Lower leg skin (tissue), 4 donors: ENCODE data around the gene OSM. TPM values are rescaled to one million over a fixed set of nuclear protein-coding genes. Genes with fewer than 3 reads are reported as not detected.

Source experiments
- DNase-seq, 2 donors: peaks; one replicate each; pipeline ENCODE4 v3.0.0-alpha.2; 2019; ENCODE audit warnings: low spot score in 2 of 2
- H3K4me3 ChIP-seq: fragments of 200-600 bp; sonication (generic); 2 replicates; pipeline ENCODE4 v1.5.1; 2017; ENCODE audit warnings: mild to moderate bottlenecking, low read depth; ENCODE audit not compliant: poor library complexity, severe bottlenecking
- POLR2A ChIP-seq, 2 donors: fragments of 450-650 bp; IDR thresholded peaks; one replicate each; pipeline ENCODE4 v1.6.1; 2016 to 2017; ENCODE audit warnings: antibody characterized with exemption in 2 of 2, mild to moderate bottlenecking in 1 of 2, moderate library complexity in 1 of 2
- WGBS, 2 donors: methylation state at CpG; one replicate each; pipeline ENCODE4 v1.1.5; 2018; 5-methylcytosine and 5-hydroxymethylcytosine counted together
- intact Hi-C: fragments of 100-400 bp; cut with DNase I; formaldehyde crosslinking; loops from one replicate; pipeline ENCODE4 v1.15.0; 2023; ENCODE audit warnings: low total_unique reads
- total RNA-seq, 4 donors: library from RNA; depleted of rRNA; stranded (reverse); fragments of >200 nt; gene quantifications; one replicate each; pipeline ENCODE4 v1.1.0, GENCODE V29; 2016
- TF ChIP-seq, protein P1 (sequence below), 3 donors: fragments of 450-650 bp; IDR thresholded peaks; one replicate each; pipeline ENCODE4 v1.5.1; 2016; ENCODE audit warnings: antibody characterized with exemption in 3 of 3, mild to moderate bottlenecking in 3 of 3, moderate library complexity in 2 of 3

Gene OSM
- total RNA-seq, 4 donors from 2014 or later = 0.27 to 0.34 (median 0.29) TPM; not detected in 1

DNA sequence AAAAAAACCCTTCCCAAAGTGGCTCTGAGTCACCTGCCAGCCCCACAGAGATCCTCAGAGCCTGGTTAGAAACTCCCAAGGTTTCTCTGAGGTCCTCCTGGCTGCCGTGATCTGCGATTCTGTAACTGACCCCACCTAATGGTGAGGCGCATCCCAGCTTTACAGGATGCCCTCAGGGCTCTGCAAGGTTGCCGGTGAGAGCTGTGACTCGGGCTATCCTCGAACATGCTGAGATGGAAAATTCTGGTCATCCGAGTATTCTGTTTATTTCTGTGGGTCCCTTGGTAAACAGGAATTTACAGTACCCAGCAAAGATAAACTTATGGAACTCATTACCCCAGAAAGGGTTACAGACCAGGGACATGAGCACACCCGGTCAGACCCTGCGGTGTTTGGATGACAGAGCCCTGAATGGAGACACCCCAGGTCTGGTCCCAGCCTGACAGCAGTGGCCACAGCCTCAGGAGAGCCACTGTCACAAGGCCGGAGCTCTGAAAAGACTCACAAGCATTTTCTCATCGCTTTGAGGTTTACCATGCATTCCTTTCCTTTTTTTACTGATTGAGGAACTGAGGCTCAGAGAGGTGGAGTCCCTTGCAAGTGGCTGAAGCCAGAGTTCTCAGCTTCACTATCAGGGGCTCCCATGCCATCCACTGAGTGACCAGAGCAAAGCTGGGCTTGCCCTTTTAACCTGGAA lies 42.3 kb downstream of the OSM start:
- intact Hi-C loops = no loop called here
- 39 to 66% methylated on average over 10 to 11 of the region's 11 CpGs for WGBS, 2 donors
- TF ChIP-seq, protein P1, sequence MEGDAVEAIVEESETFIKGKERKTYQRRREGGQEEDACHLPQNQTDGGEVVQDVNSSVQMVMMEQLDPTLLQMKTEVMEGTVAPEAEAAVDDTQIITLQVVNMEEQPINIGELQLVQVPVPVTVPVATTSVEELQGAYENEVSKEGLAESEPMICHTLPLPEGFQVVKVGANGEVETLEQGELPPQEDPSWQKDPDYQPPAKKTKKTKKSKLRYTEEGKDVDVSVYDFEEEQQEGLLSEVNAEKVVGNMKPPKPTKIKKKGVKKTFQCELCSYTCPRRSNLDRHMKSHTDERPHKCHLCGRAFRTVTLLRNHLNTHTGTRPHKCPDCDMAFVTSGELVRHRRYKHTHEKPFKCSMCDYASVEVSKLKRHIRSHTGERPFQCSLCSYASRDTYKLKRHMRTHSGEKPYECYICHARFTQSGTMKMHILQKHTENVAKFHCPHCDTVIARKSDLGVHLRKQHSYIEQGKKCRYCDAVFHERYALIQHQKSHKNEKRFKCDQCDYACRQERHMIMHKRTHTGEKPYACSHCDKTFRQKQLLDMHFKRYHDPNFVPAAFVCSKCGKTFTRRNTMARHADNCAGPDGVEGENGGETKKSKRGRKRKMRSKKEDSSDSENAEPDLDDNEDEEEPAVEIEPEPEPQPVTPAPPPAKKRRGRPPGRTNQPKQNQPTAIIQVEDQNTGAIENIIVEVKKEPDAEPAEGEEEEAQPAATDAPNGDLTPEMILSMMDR (IDR thresholded peaks at IDR 0.05) = no peak
- no peak for TF ChIP-seq POLR2A (IDR thresholded peaks at IDR 0.05)
- no peak overlapping the region for H3K4me3 ChIP-seq
- DNase-seq = no peak

DNA sequence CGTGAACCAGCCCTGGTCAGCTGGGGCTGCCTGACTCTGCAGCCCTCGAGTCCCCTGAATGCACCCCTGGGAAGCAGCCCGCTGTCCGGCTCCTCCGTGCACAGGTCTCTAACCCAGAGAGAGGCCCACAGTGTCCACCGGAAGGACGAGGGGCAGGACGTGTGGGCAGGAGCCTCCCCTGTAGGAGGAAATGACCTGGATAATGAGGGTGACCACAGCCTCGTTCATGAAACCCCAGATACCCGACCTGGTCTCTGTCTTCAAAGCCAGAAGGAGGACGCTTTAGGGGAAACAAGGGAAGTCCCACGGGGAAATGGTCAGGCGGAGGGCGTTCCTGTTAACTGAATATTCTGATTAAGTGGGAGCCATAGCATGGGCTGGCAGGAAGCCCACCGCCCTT lies 43.3 kb downstream of the OSM start:
- DNase-seq = no peak
- 72% methylated on average over 14 to 15 of the region's 15 CpGs for WGBS, 2 donors
- H3K4me3 ChIP-seq = no peak overlapping the region
- TF ChIP-seq, protein P1 (IDR thresholded peaks at IDR 0.05) = no peak
- no peak for TF ChIP-seq POLR2A (IDR thresholded peaks at IDR 0.05)
- intact Hi-C loops = no loop called here

DNA sequence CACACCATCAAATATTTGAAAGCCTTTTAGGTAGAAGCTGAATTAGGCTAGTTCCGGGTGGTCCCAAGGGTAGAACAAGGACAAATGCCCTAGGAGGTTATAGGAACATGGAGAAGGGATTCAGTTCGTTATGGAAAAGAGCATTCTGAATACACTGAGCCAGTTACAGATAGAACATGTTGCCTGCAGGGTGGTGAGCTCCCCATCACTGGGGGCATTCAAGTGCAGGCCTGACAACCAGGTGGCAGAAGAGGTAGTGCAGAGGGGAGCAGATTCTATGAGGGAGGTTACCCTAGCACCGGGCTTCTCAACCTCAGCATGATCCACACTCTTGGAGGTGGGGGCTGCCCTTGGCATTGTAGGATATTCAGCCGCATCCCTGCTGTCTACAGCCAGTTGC lies 44.3 kb downstream of the OSM start:
- 78 to 85% methylated on average over 4 of the region's 4 CpGs for WGBS, 2 donors
- intact Hi-C loops = no loop called here
- DNase-seq = no peak

DNA sequence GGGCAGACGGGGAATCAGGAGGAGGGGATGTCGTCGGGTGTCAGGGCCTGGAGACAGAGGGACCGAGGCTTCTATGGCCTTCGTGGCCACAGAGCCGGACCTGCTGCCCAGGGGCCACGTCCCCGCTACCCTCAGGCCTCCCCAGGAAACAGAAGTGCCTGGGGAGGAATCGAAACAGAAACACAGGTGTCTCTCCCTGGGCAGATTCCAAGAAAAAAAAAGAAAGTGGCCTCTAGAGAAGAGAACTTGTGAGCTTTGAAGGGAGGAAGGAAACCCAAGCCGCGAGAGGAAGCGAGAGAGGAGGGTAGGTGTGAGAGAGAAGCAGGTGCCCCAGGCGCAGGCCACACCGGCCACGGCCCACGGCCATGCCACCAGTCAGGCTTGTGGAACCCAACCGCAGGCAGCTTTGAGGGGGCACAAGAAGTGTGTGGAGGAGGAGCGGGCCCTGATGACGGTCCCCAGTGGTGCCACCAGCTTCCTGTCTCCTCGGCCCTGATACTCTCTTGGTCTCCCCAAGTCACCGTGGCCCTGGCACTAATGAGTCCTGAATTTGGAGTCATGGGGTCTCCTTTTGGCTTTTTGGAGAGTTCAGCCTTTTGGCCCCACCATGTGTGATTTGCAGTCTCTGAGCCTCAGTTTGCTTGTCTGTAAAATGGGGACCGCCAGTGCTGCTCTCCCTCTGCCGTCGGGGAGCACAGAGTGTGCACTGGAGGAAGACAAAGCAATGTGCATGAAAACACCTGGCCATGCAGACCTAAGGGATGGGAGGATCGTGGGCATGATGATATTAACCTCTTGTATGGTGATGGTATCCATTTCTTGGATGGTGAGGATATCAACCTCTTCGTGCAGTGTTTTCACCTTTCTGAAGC lies 45.3 kb downstream of the OSM start:
- no peak overlapping the region for H3K4me3 ChIP-seq
- WGBS, 2 donors = 75% methylated on average over 24 to 26 of the region's 26 CpGs
- no peak for DNase-seq
- TF ChIP-seq, protein P1 (IDR thresholded peaks at IDR 0.05) = no peak
- TF ChIP-seq POLR2A (IDR thresholded peaks at IDR 0.05) = no peak
- intact Hi-C loops = no loop called here

More for the DNA sequence above, 44.3 kb downstream of the OSM start:
- H3K4me3 ChIP-seq = no peak overlapping the region
- TF ChIP-seq, protein P1 (IDR thresholded peaks at IDR 0.05) = no peak
- TF ChIP-seq POLR2A (IDR thresholded peaks at IDR 0.05) = no peak

DNA sequence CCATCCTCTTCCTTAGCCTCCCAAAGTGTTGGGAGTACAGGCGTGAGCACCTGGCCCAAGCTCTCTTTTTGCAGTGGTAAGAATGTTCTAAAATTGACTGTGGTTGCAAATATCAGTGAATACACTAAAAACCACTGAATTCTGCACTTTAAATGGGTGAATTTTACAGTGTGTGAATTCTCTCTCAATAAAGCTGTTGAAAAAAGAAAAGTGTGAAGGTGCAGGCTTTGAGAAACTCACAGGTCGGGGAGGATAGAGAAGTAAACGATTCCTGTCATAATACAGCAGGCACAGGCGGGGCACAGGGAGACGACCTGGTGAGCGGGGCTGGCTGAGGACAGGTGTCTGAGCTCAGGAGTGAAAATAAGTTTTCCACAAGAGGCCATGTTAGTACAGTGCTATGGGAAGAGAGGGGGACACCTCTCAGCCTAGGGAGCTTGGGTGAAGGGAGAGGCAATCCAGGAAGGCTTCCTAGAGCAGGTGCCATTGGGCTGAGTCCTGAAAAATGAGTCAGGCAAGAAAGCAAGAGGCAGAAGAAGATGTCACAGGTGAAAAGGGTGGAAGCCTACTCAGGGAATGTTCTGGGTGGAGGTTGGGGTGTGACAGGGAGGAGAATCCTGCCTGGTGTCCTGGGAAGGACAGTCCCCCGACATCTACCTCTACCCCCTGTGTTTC lies 46.2 kb downstream of the OSM start:
- 83 to 90% methylated on average over 7 of the region's 7 CpGs for WGBS, 2 donors
- TF ChIP-seq, protein P1 (IDR thresholded peaks at IDR 0.05) = no peak
- TF ChIP-seq POLR2A (IDR thresholded peaks at IDR 0.05) = no peak

More for the DNA sequence above, 46.2 kb downstream of the OSM start:
- DNase-seq = no peak
- intact Hi-C loops = no loop called here
- no peak overlapping the region for H3K4me3 ChIP-seq
